HUES6 (cell line): ENCODE measurements around the gene BTBD6.

Experiments used
- H3K27ac ChIP-seq: 2 replicates; pipeline ENCODE4 v1.7.0; 2013; ENCODE audit warnings: low read depth, mild to moderate bottlenecking, low read length, inconsistent platforms
- H3K27me3 ChIP-seq: 2 replicates; pipeline ENCODE4 v1.6.1; 2013; ENCODE audit warnings: low read length; ENCODE audit not compliant: control insufficient read depth, insufficient read depth
- H3K36me3 ChIP-seq: 2 replicates; pipeline ENCODE4 v1.6.1; 2013; ENCODE audit warnings: low read length; ENCODE audit not compliant: control insufficient read depth, insufficient read depth
- H3K4me1 ChIP-seq: 2 replicates; pipeline ENCODE4 v1.6.1; 2013; ENCODE audit warnings: low read length; ENCODE audit not compliant: control insufficient read depth, insufficient read depth
- H3K4me3 ChIP-seq: 2 replicates; pipeline ENCODE4 v1.5.1; 2013; ENCODE audit warnings: low read depth, low read length
- H3K9ac ChIP-seq: one replicate; pipeline ENCODE4 v1.6.1; 2013; ENCODE audit warnings: mild to moderate bottlenecking, low read length
- H3K9me3 ChIP-seq: 2 replicates; pipeline ENCODE4 v1.6.1; 2013; ENCODE audit warnings: low read depth, low read length; ENCODE audit not compliant: control insufficient read depth, insufficient read depth

The BTBD6 gene

GRCh38 chr14:105248368-105249181 is at the start of gene BTBD6:
Gene BTBD6 (plus strand): TSS chr14:105248533. CDS start chr14:105248712, 179 bp downstream.
- peak within 1 kb of the TSS; percentile 83 for H3K4me3 ChIP-seq
- no peaks in the 10 kb centered on the region for H3K4me1 ChIP-seq
- no peaks in the 10 kb centered on the region for H3K9me3 ChIP-seq
- H3K9ac ChIP-seq, result peak within 1 kb of the TSS; percentile 78
- no peak within 1 kb of the TSS for H3K27ac ChIP-seq
- peaks cover 28% of the 10 kb centered on the region for H3K36me3 ChIP-seq
- H3K27me3 ChIP-seq, result no peaks in the 10 kb centered on the region

- no peak overlapping the region for H3K27ac ChIP-seq
- H3K4me1 ChIP-seq, result peaks cover 18% of the 10 kb centered on the region
- no peak overlapping the region for H3K9ac ChIP-seq
- H3K27me3 ChIP-seq, result peaks cover 32% of the 10 kb centered on the region
- no peaks in the 10 kb centered on the region for H3K9me3 ChIP-seq
- no peak overlapping the region for H3K4me3 ChIP-seq
- no peaks in the 10 kb centered on the region for H3K36me3 ChIP-seq
Observed at GRCh38 chr14:105198588-105198987, 49.7 kb upstream of the BTBD6 start.

DNA sequence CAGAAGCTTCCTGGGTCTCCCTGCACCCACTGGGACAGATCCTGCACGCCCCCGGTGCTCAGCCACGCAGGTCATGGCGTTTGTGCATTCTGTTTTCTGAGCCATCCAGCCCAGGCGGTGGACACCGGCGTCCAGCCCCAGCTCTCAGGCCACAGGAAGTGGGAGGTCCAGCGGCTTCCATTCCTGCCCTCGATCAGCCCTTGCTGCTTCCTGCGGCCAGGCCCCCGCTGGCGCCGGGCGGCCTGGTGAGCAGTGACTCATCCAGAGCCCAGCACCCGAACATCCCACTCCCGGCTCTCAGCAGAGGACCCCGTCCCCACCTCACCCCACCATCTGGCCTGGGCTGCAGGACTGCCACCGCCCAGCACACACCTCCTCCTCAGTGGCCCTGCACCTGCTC is 49.2 kb upstream of the BTBD6 start:
- Histone ChIP-seq H3K9ac (no peak overlapping the region), H3K9me3 (no peaks in the 10 kb centered on the region), H3K4me3 (no peak overlapping the region), H3K36me3 (no peaks in the 10 kb centered on the region), H3K27ac (no peak overlapping the region), H3K27me3 (peaks cover 27% of the 10 kb centered on the region), H3K4me1 (peaks cover 16% of the 10 kb centered on the region)

DNA sequence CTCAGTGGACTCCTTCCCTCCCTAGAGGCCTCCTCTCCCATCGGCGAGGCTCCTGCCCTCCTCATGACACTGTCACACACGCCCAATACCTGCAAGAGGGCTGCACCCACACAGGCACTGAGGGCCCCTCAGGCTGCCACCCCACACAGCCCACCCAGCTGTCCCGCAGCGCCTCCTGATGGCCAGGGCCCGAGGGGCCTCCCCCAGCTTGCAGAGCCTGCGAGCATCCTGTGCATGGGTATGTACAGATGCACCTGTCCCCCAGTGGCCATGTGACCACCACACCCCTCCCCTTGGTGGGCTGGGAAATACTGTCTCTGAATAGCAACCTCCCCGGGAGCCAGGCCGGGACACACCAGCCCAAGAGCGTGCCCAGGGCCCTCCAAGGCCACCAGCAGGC is 48.3 kb upstream of the BTBD6 start:
- Histone ChIP-seq H3K27me3 (peaks cover 18% of the 10 kb centered on the region; the same call in 1 of the 2 replicates), H3K27ac (no peak overlapping the region), H3K4me1 (peaks cover 16% of the 10 kb centered on the region), H3K4me3 (no peak overlapping the region), H3K36me3 (no peaks in the 10 kb centered on the region), H3K9ac (no peak overlapping the region), H3K9me3 (no peaks in the 10 kb centered on the region)

- Histone ChIP-seq H3K9me3 (no peaks in the 10 kb centered on the region), H3K27me3 (peaks cover 16% of the 10 kb centered on the region; the same call in 1 of the 2 replicates), H3K4me1 (peaks cover 11% of the 10 kb centered on the region), H3K9ac (no peak overlapping the region), H3K36me3 (no peaks in the 10 kb centered on the region), H3K4me3 (no peak overlapping the region), H3K27ac (no peak overlapping the region)
Observed at GRCh38 chr14:105200641-105201040, 47.7 kb upstream of the BTBD6 start.

DNA sequence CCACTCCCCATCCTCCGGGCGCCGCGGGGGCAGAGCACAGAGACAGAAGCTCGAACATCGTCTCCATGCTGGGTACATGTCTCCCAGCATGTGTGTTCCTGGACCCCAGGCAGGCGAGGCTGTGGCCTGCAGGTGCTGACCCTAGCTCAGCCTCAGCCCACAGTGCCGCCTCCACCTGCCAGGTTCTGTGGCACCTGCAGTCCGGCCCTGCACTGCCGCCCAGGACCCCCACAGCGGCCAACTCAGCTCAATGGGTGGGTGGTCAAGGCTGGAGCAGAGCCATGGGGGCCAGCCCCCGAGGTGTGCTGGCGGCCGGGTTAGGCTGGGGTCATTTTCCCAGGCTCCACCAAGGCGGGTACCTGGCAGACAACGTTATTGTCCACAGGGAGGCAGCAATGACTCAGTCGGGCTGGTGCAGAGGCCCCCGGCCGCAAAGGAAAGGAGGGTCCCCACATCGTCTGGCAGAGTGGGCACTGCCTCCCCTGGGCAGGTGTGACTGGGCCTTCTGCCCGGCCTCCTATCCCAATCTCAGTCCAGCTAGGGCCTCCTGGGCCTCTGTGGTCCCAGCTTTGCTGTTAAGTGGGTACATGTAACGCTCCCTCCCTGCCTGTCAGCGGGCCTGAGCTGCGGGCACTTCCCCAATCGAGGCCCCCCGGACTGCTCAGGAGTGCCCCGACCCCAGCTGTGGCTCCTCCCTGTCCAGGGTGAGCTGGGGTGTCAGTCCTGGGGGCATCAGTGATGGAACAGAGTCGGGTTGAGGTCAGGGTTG is 47.0 kb upstream of the BTBD6 start:
- Histone ChIP-seq H3K27ac (no peak overlapping the region), H3K27me3 (peaks cover 16% of the 10 kb centered on the region; the same call in 1 of the 2 replicates), H3K9me3 (no peaks in the 10 kb centered on the region), H3K9ac (no peak overlapping the region), H3K36me3 (no peaks in the 10 kb centered on the region), H3K4me1 (peaks cover 5% of the 10 kb centered on the region), H3K4me3 (no peak overlapping the region)

GRCh38 chr14:105201925-105202513 is 46.3 kb upstream of the BTBD6 start:
- no peak overlapping the region for H3K4me3 ChIP-seq
- no peak overlapping the region for H3K27ac ChIP-seq
- peaks cover 14% of the 10 kb centered on the region; the same call in 1 of the 2 replicates for H3K27me3 ChIP-seq
- peaks cover 5% of the 10 kb centered on the region for H3K4me1 ChIP-seq
- no peak overlapping the region for H3K9ac ChIP-seq
- no peaks in the 10 kb centered on the region for H3K9me3 ChIP-seq
- no peaks in the 10 kb centered on the region for H3K36me3 ChIP-seq

DNA sequence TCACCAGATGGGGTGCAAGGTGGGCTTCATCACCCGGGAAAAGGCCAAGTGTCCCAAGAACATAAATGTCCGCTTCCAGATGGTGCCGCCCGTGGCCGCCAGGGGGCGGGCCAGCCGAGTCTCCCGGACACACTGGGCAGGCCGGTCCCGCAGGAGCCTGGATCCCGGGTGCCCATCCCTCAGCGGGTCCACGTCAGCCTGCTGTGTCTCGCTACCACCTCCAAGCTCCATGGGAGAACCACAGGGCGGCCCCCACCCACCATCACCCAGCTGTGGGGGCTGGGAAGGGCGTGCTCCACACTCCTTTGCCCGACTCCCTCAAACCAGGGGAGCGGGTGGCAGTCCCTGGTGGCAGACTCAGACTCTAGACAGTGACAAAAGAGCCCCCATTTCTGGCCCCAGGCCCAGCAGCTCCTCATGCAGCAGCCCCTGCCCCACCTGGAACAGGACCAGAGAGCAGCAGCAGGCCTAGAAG is 45.2 kb upstream of the BTBD6 start:
- Histone ChIP-seq H3K27ac (no peak overlapping the region), H3K9ac (no peak overlapping the region), H3K36me3 (no peaks in the 10 kb centered on the region), H3K4me1 (peaks cover 5% of the 10 kb centered on the region), H3K9me3 (no peaks in the 10 kb centered on the region), H3K4me3 (no peak overlapping the region), H3K27me3 (peaks cover 4% of the 10 kb centered on the region; the same call in 1 of the 2 replicates)

- Histone ChIP-seq H3K4me3 (no peak overlapping the region), H3K9me3 (no peaks in the 10 kb centered on the region), H3K27ac (no peak overlapping the region), H3K36me3 (no peaks in the 10 kb centered on the region), H3K4me1 (peaks cover 5% of the 10 kb centered on the region), H3K9ac (no peak overlapping the region), H3K27me3 (no peaks in the 10 kb centered on the region; the same call in 1 of the 2 replicates)
Observed at GRCh38 chr14:105203701-105204100, 44.6 kb upstream of the BTBD6 start.

DNA sequence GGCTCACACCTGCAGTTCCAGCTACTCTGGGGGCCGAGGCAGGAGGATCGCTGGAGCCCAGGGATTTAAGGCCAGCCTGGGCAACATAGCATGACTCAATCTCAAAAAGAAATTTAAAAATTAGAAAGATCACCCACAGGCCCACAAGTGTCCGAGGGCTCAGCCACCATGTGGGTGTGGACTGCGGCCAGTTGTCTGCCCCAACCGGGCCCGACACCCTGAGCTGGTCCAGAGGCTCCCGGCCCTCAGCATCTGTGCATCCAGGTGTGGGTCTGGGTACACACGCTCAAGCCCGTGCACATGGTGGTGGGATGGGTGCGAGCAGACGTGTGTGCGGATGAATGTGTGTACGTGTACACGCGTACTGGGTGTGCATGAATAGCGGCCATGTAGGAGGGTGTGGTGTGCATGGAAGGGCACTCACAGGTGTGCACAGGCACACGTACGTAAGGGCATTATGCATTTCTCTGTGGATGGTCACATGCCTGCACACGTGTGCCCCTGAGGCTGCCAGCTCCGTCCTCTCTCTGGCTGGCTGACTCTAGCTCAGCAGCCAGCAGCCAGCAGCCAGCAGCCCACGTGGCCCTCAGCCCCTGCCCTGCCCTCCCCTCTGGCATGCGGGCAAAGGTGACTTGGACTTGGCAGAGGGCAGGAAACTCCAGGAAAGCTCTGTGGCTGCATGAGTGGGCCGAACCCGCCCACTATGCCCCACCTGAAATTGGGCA is 44.0 kb upstream of the BTBD6 start:
- peaks cover 3% of the 10 kb centered on the region for H3K4me1 ChIP-seq
- H3K9me3 ChIP-seq, result no peaks in the 10 kb centered on the region
- H3K27me3 ChIP-seq, result no peaks in the 10 kb centered on the region; the same call in 1 of the 2 replicates
- H3K36me3 ChIP-seq, result 0 out of 2 replicates have a peak, but pooled peaks cover 1% of the 10 kb centered on the region
- H3K4me3 ChIP-seq, result no peak overlapping the region
- H3K27ac ChIP-seq, result no peak overlapping the region
- H3K9ac ChIP-seq, result no peak overlapping the region
